Measurements from ENCODE around the gene BTN1A1.

- TF ChIP-seq CTCF (optimal IDR thresholded peaks at IDR 0.05 in 1 of 3, IDR thresholded peaks at IDR 0.05 in 1 of 3, conservative IDR thresholded peaks at IDR 0.05 in 1 of 3; ENCODE audit: extremely low read depth in 1 of 3, insufficient read depth in 2 of 3, low read length in 3 of 3), result no peak
- TF ChIP-seq EZH2 (IDR thresholded peaks at IDR 0.05; ENCODE audit: low read length), result no peak
These were observed 44.6 kb upstream of the BTN1A1 start for GRCh38 chr6:26455357-26455970.

Measured in keratinocyte (primary cell).